Activated CD8-positive, alpha-beta memory T cell treated with anti-CD3 and anti-CD28 coated beads, Interleukin-2, amount 50 U/mL, for 24 hours (primary cell): ENCODE results near the gene PBXIP1.

ENCODE experiments used
- DNase-seq: peaks from one replicate; pipeline ENCODE4 v3.0.0-alpha.2; 2020; ENCODE audit errors: extremely low read depth

Gene PBXIP1

GRCh38 chr1:154956544-154956941 lies 644 bp upstream of the PBXIP1 start:
- no peak for DNase-seq

GRCh38 chr1:154955039-154955717 lies 721 bp downstream of the PBXIP1 start:
- DNase-seq: peak; percentile 65

- DNase-seq: no peak
Measured at GRCh38 chr1:154954541-154954940, 1.4 kb downstream of the PBXIP1 start.

- DNase-seq: no peak
Measured at GRCh38 chr1:154953611-154954038, 2.3 kb downstream of the PBXIP1 start.

GRCh38 chr1:154952664-154953063 lies 3.2 kb downstream of the PBXIP1 start:
- no peak for DNase-seq

GRCh38 chr1:154951901-154952657 lies 3.8 kb downstream of the PBXIP1 start:
- no peak for DNase-seq

- DNase-seq: no peak
Measured at GRCh38 chr1:154948079-154948478, 7.8 kb downstream of the PBXIP1 start.

- DNase-seq: no peak
Measured at GRCh38 chr1:154945962-154946850, 9.7 kb downstream of the PBXIP1 start.

GRCh38 chr1:154945160-154945961 lies 10.5 kb downstream of the PBXIP1 start:
- no peak for DNase-seq

GRCh38 chr1:154944401-154945159 lies 11.3 kb downstream of the PBXIP1 start:
- DNase-seq: no peak

GRCh38 chr1:154943649-154944400 lies 12.1 kb downstream of the PBXIP1 start:
- DNase-seq: no peak

GRCh38 chr1:154941333-154942013 lies 14.4 kb downstream of the PBXIP1 start:
- DNase-seq: no peak

GRCh38 chr1:154940651-154941194 lies 15.2 kb downstream of the PBXIP1 start:
- no peak for DNase-seq

- DNase-seq: no peak
Measured at GRCh38 chr1:154940213-154940560, 15.7 kb downstream of the PBXIP1 start.

GRCh38 chr1:154938604-154939399 lies 17.1 kb downstream of the PBXIP1 start:
- DNase-seq: no peak

- no peak for DNase-seq
Measured at GRCh38 chr1:154937988-154938386, 17.9 kb downstream of the PBXIP1 start.

GRCh38 chr1:154937085-154937987 lies 18.6 kb downstream of the PBXIP1 start:
- DNase-seq: peak; percentile 71
